Urinary bladder (tissue), 4 donors: ENCODE results near the gene SYTL1. TPM values are rescaled to one million over a fixed set of nuclear protein-coding genes. Genes with fewer than 3 reads are reported as not detected.

ENCODE experiments used
- DNase-seq: peaks from one replicate; pipeline ENCODE4 v3.0.0-alpha.2; 2015; ENCODE audit errors: extremely low spot score
- H3K27ac ChIP-seq: one replicate; pipeline ENCODE4 v1.5.1; 2013; ENCODE audit warnings: low read depth, mild to moderate bottlenecking, moderate library complexity
- H3K36me3 ChIP-seq: one replicate; pipeline ENCODE4 v1.6.1; 2013; ENCODE audit warnings: mild to moderate bottlenecking, moderate library complexity; ENCODE audit not compliant: insufficient read depth
- H3K4me1 ChIP-seq: one replicate; pipeline ENCODE4 v1.6.1; 2013; ENCODE audit warnings: mild to moderate bottlenecking, moderate library complexity; ENCODE audit not compliant: insufficient read depth
- H3K4me3 ChIP-seq: one replicate; pipeline ENCODE4 v1.5.1; 2013; ENCODE audit warnings: low read depth, low read length
- WGBS: extraction: QIAGEN DNeasy Blood & Tissue Kit; methylation state at CpG from one replicate; pipeline ENCODE4 v1.1.7; 2013; 5-methylcytosine and 5-hydroxymethylcytosine counted together
- polyA plus RNA-seq: library from polyadenylated mRNA; stranded (reverse); fragments of 200-250 nt; gene quantifications from one replicate; pipeline ENCODE4 v1.2.3, GENCODE V29; 2013
- total RNA-seq: library from RNA; depleted of rRNA; stranded (reverse); fragments of >200 nt; gene quantifications from one replicate; pipeline ENCODE4 v1.2.3, GENCODE V29; 2014
- donor health status: healthy with polysubstance abuse.
- donor health status: healthy.

Gene SYTL1
- total and polyA plus RNA-seq, 2 donors: 12.8 to 31.0 TPM

DNA sequence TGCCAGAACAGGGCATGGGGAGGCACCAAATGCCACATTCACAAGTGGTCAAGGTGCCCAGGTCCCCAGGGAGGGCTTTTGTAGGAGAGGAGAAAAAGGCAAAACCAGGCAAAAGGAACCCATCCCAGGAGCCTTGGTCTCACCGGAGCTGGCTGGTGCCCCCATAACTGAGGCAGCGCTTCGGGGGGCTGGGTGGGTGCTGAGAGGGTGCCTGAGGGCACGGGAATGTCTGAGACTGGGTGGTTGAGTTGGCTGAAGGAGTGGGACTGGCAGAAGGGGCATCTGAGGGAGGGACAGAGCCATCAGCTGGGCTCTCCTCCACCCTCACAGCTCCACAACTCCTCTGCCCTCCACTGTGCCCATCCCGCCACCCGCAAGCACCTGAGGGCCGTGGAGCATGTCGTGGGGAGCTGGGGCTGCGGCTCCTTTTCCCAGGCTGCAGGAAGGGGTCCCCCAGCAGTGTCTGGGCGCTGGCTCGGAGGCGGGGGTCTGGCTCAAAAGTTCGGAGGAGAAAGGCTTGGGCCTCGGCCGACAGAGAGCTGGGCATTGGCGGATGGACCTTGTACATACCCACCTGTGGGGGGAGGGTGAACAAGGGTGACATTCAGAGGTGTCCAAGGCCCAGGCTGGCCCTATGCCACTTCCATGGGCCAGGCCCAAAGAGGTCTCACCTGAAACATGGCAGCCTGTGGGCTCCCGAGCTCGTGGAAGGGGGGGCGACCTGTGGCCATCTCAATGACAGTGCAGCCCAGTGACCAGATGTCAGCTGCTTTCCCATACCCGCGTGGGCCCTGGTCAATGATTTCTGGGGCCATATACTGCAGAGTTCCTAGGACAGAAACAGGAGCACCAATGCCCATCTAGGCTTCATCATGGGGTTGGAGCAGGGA is 16.5 kb downstream of the SYTL1 start:
- Histone ChIP-seq H3K36me3 (no peaks in the 10 kb centered on the region), H3K4me3 (no peak overlapping the region), H3K27ac (no peak overlapping the region), H3K4me1 (no peaks in the 10 kb centered on the region)
- 97% methylated on average over 21 of the region's 21 CpGs for WGBS
- DNase-seq: no peak

DNA sequence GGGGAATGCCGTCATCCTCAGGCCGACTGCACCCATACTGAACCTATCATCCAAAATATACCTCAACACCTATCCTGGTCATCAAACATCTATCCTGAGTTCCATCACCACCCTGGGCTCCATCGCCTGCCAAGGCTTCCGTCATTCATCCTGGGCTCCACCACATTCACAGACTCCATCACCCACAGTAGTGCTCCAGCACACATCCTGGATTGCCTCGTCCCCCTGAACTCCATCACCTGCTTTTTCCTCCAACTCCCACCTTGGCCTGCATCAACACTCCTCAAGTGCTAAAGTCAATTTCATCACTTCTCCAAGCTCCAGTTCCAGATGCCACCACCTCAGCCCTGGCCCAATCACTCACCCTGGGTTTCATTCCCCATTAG is 17.1 kb downstream of the SYTL1 start:
- no peaks in the 10 kb centered on the region for H3K4me1 ChIP-seq
- 99% methylated on average over 5 of the region's 5 CpGs for WGBS
- no peak overlapping the region for H3K4me3 ChIP-seq
- DNase-seq: no peak
- H3K36me3 ChIP-seq: no peaks in the 10 kb centered on the region
- no peak overlapping the region for H3K27ac ChIP-seq

DNA sequence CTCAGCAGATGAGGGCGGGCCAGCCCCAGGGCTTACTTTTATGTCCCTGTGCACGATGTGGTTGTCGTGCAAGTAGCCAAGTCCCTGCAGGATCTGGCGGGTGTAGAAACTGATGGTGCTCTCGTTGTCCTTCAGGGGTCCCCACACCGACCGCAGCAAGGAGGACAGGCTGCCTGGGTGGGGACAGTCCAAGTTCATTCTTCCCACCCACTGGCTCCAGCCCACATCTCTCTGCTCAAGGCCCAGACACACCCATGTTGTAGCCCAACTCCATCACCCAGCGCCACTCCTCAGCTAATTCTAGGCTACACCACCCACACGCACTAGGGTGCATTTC is 18.0 kb downstream of the SYTL1 start:
- no peaks in the 10 kb centered on the region for H3K36me3 ChIP-seq
- no peak for DNase-seq
- H3K4me1 ChIP-seq: no peaks in the 10 kb centered on the region
- H3K27ac ChIP-seq: no peak overlapping the region
- no peak overlapping the region for H3K4me3 ChIP-seq
- WGBS: 74% methylated on average over 9 of the region's 9 CpGs

DNA sequence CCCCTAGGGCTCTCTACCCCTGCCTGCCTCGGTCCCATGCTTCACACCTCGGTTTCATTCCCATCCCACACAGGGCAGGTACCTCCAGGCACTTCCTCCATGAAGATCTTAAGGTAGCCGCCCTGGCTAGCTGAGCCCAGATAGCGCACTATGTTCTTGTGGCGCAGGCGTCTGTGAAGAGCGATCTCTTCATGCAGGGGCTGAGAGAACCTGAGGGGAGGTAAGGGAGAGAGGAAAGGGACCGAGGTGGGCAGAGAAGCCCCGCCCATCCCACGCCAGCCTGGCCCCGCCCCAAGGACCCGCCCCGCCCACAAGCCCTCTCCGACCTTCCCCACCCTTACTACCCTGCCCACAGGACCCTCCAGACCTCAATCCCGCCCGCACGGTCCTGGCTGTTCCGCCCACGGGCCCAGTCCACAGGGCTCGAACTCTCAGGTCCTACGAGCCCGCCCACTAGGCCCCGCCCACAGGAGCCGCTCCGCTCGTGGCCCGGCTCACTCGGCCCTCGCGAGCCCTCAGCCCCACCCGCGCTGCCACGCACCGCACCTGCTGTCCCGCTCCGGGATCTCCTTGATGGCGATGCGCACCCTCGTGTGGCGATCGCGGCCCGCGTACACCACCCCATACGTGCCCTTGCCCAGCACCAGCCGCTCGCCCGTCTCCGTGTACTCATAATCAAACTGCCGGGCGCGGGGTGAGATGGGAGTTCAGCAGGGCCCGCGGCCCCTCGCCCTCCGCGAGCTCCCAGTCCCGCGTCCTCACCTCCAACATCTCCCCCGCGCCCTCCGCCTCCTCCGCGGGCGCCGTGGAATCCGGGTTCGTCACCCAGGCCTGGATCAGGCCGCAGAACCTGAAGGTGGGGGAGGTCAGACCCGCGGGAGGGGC is 18.6 kb downstream of the SYTL1 start:
- H3K4me3 ChIP-seq: no peak overlapping the region
- H3K27ac ChIP-seq: no peak overlapping the region
- H3K4me1 ChIP-seq: no peaks in the 10 kb centered on the region
- H3K36me3 ChIP-seq: no peaks in the 10 kb centered on the region
- no peak for DNase-seq
- WGBS: 41% methylated on average over 71 of the region's 71 CpGs

DNA sequence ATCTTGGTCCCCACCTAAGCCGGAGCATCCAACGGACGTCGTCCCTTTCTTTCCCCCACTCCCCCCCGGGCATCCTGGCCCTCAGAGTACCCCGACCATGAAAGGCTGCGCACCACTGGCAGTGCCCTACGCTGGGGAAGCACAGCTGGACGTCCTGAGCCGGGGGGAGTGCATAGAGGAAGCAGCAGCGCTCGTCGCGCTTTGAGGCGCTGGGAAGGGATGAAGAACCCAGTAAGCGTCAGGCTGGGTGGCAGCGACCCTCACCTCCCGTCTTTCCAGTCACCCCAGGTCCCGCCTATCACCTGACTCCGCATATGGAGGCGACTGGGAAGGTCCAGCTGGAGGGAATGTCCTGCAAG is 19.2 kb downstream of the SYTL1 start:
- 81% methylated on average over 21 of the region's 21 CpGs for WGBS
- no peak overlapping the region for H3K4me3 ChIP-seq
- no peaks in the 10 kb centered on the region for H3K36me3 ChIP-seq
- no peak for DNase-seq
- no peaks in the 10 kb centered on the region for H3K4me1 ChIP-seq
- no peak overlapping the region for H3K27ac ChIP-seq

DNA sequence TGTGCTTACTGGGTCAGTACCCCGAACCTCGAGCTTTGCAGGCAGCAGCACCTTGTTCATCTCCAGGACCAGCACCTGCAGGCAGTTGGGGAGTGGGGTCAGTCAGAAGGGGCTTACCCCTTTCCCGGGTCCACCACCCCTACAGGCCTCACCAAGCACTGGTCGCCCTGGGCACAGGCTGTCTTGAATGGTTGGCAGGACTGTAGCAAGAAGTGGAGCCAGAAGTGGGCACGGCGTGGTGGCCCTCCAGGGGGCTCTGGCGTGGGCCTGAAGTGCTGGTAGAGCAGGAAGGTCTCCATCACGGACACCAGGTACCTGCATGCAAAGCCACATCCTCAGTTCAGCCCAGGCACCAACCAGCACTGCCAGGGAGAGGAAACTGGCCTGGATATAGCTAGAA is 19.7 kb downstream of the SYTL1 start:
- Histone ChIP-seq H3K4me1 (no peaks in the 10 kb centered on the region), H3K36me3 (no peaks in the 10 kb centered on the region), H3K4me3 (no peak overlapping the region), H3K27ac (no peak overlapping the region)
- WGBS: 96% methylated on average over 8 of the region's 8 CpGs
- DNase-seq: no peak

DNA sequence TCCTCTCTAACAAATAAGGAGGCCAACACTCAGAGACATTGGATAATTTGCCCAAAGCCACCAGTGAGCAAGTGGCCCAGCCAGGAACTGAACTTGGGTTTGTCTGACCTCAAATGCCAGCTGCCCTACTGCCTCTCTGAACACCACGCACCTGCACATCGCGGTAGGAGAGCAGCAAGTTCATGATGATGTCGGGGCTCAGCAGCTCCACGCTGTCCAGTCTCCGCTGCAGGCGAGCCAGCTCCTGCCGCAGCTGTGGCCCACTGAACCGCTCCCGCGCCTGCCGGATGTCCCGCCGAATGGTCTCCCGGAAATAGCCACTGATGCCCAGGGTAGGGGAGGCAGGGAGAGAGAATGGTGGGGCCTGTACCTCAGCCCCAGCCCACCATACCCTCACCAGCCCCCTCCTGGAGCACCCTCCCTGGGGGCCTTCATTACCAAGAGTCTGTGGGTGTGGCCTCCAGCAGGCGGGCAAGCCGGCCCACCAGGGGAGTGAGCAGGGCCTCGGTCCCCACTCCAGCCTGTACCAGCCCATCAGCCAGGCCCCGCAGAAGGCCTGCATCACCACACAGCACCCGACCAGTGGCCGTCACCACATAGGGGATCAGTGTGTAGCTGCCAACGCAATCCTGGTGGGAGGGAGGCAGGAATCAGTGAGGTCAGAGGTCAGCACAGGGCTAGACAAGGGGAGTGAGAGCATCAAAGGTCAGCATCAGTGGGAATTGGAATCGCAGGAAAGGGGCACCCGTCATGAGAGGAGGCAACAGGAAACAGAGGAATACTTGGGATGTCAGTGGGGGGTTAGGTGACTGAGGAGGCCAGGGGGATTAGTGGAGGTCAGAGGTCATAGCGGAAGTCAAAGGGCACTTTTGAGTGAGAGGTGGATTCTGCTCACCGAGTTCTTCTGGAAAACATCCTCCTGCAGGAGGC is 22.2 kb downstream of the SYTL1 start:
- Histone ChIP-seq H3K4me3 (no peak overlapping the region), H3K36me3 (no peaks in the 10 kb centered on the region), H3K27ac (no peak overlapping the region), H3K4me1 (no peaks in the 10 kb centered on the region)
- 85% methylated on average over 26 of the region's 26 CpGs for WGBS
- DNase-seq: no peak

DNA sequence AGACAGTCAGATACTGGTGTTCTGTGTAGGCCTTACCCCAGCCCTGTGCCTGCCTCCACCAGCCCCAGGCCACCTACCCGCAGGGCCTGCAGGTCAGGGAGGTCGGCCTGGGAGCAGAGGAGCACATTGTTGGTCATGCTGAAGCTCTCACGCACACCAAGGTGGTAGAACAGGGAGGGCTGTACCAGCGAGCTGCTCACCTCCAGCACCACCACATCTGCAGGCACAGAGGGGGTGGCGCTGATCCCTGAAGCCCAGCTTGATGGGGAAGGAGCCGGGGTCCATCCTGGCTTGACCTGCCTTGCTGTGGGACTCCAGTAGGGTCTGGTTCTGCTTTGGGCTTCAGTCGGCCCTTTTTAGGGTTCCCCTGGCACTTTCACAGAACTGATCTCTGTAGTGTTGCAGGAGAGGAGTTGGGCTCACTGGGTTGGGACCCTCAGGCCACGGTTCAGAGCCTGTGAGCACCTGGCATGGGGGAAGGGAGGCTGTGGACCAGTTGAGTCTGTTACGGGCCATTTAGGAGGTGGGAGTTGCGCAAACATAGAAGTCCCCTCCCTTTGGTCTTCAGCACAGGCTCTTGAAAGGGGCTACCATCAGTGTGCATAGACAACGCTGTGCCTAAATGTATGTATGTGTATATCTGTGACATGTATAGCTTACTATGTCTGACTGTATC is 23.0 kb downstream of the SYTL1 start:
- DNase-seq: no peak
- H3K27ac ChIP-seq: no peak overlapping the region
- WGBS: 71% methylated on average over 11 of the region's 11 CpGs
- H3K4me3 ChIP-seq: no peak overlapping the region
- no peaks in the 10 kb centered on the region for H3K4me1 ChIP-seq
- no peaks in the 10 kb centered on the region for H3K36me3 ChIP-seq

DNA sequence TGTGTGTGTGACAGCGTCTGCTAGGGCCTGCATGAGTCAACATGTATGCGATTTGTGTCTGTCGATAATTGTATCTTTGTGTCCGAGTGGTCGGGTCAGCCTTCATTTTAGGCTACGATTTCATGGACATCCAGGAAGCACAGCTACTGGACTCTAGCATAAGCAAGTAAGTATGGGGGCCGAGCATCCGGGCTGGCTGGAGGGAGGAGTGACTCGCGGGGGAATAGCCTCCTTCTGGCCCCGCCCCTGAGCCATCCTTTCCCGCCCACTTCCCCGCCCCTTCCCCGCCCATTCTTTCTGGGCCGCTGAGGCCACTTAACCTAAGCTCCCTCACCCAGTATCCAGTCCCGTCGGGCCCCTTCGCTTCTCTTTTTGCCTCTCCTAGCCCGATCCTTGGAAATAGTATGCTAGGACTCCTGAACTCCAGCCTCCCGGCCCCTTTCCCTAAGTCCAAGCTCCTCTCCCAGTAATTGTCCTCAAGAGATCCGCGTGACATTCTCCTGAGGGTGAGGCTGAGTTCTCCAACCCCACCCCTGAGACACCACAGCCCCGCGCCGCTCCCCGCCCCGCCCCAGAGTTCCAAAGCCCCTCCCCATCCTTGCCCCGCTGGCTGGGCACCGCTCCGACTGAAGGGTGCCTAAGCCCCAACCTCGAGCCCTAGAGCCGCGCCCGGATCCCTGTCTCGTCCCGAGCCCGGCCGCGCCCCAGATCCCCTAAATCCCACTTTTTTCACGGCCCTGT is 23.7 kb downstream of the SYTL1 start:
- 2% methylated on average over 40 of the region's 40 CpGs for WGBS
- Histone ChIP-seq H3K4me1 (no peaks in the 10 kb centered on the region), H3K36me3 (no peaks in the 10 kb centered on the region), H3K4me3 (peak overlapping the region; percentile 78), H3K27ac (peak overlapping the region; percentile 91)
- DNase-seq: peak; percentile 74

DNA sequence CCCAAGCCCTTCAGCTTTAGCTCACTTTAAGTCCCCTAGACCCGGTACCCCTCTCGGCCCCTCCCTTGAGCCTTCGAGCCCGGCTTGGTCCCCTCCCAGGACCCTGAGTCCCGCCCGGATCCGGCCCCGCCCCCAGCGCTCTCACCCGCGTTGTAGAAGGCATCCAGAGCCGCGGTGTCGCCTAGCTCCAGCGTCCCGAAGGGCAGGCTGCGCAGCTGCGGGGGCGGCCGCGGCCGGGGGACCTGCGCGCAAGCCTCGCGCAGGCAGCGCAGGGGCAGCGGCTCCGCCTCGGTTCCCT is 24.2 kb downstream of the SYTL1 start:
- Histone ChIP-seq H3K36me3 (no peaks in the 10 kb centered on the region), H3K27ac (peak overlapping the region; percentile 91), H3K4me3 (peak overlapping the region; percentile 78), H3K4me1 (no peaks in the 10 kb centered on the region)
- DNase-seq: no peak
- under 1% methylated on average over 30 of the region's 30 CpGs for WGBS

DNA sequence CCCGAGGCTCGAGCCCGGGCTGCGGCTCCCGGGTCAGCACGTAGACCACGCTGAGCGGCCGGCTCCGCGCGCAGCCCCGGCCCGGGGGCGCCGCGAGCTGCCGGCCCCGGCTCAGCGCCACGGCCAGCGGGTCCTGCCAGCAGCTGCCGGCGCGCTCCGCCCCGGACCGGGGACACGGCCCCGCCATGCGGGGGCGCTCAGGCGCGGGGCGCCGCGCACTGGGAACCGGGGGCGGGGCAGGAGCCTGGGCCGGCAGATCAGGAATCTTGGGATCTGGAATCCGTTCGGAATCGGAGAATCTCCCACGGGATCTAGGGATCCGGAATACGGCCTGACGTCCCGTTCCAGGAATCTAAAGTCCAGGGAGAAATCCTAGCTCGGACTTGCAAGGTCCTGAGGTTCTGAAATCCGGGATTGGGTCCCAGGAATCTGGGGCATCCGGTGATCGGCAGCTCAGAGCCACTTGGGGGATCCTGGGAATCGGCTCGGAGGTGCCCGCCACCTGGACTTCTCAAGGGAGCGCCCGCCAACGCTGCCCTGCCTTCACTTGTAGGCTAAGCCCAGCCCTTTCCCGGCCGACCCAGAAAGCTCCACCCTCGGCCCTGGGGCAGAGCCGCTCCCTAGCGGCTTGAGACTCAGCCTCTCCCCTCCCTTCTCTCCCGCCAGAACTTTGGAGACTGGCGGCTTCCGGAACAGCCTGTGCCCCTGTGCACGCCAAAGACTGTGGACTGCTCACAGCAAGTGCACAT is 24.8 kb downstream of the SYTL1 start, which contains the start of gene MAP3K6:
MAP3K6 (minus strand) TSS at position 551 of the 749 bp plus-strand sequence; CDS start at position 187, 364 bp downstream.
- H3K4me1 ChIP-seq: no peaks in the 10 kb centered on the region
- H3K4me3 ChIP-seq: peak within 1 kb of the TSS; percentile 78
- no peaks in the 10 kb centered on the region for H3K36me3 ChIP-seq
- DNase-seq: peak; percentile 69
- H3K27ac ChIP-seq: peak within 1 kb of the TSS; percentile 91
- under 1% methylated on average over 67 of the region's 67 CpGs for WGBS

DNA sequence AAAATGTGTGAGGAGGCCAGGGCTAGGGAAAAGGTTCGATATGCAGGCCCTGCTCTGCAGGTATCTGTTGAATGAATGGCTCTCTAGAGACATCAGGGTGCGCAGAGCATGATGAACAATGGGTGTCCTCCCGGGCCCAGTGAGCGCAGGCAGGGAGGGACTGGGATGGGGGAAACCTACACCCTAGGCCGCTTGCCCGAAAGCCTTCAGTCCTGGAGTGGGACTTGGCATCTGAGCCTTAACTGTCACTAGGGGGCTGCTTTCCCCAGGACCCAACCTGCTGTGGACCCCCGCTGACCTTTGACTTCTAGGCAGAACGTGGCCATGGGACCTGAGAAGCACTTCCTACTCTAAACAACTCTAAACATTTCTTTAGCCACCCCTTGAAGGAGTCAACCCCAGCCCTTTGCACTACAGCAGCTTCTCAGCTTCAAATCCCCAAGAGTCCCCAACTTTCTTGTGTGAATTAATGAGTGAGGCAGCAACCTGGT is 25.4 kb downstream of the SYTL1 start:
- Histone ChIP-seq H3K4me1 (no peaks in the 10 kb centered on the region), H3K4me3 (peak overlapping the region; percentile 78), H3K27ac (peak overlapping the region; percentile 47), H3K36me3 (no peaks in the 10 kb centered on the region)
- WGBS: 33% methylated on average over 8 of the region's 8 CpGs
- DNase-seq: no peak
